NOMO-1 (cell line): ENCODE results near the gene TOE1.
"Not testable (repeated sequence)": the region's sequence is repeated elsewhere in the genome, so short reads cannot be mapped to it uniquely, and the experiment has no call there.

ENCODE experiments used
- DNase-seq, 2 experiments: peaks; one replicate each; lab custom pipeline; 2025; ENCODE audit not compliant: unreplicated experiment in 2 of 2; lab: John Stamatoyannopoulos, UW

The TOE1 gene

GRCh38 chr1:45354838-45355237 is 14.9 kb downstream of the TOE1 start:
- DNase-seq: no peak

- DNase-seq: no peak
These were observed 15.7 kb downstream of the TOE1 start for GRCh38 chr1:45355683-45356082.

GRCh38 chr1:45356186-45356585 is 16.2 kb downstream of the TOE1 start:
- DNase-seq: no peak

- DNase-seq: peak; percentile 63 to 75
These were observed 20.0 kb downstream of the TOE1 start for GRCh38 chr1:45359882-45360513.

- not testable (repeated sequence) for DNase-seq
These were observed 21.0 kb downstream of the TOE1 start for GRCh38 chr1:45360981-45361380.

GRCh38 chr1:45364294-45364693 is 24.3 kb downstream of the TOE1 start:
- DNase-seq: no peak

GRCh38 chr1:45365051-45365450 is 25.1 kb downstream of the TOE1 start:
- DNase-seq: no peak

GRCh38 chr1:45370575-45370974 is 30.6 kb downstream of the TOE1 start:
- no peak for DNase-seq

GRCh38 chr1:45373573-45373972 is 33.6 kb downstream of the TOE1 start:
- DNase-seq: no peak

GRCh38 chr1:45375104-45376090 is 35.4 kb downstream of the TOE1 start:
- no peak for DNase-seq

GRCh38 chr1:45378184-45378583 is 38.2 kb downstream of the TOE1 start:
- DNase-seq: no peak

- DNase-seq: no peak
These were observed 39.6 kb downstream of the TOE1 start for GRCh38 chr1:45379524-45379923.

- DNase-seq: no peak
These were observed 40.2 kb downstream of the TOE1 start for GRCh38 chr1:45380125-45380524.

GRCh38 chr1:45380730-45381129 is 40.8 kb downstream of the TOE1 start:
- peak in 1 of 2 experiments; percentile 18 for DNase-seq

- no peak for DNase-seq
These were observed 41.3 kb downstream of the TOE1 start for GRCh38 chr1:45381243-45381642.

- DNase-seq: no peak
These were observed 43.2 kb downstream of the TOE1 start for GRCh38 chr1:45383191-45383590.

GRCh38 chr1:45384213-45384612 is 44.2 kb downstream of the TOE1 start:
- DNase-seq: not testable (repeated sequence)

GRCh38 chr1:45385302-45385701 is 45.3 kb downstream of the TOE1 start:
- no peak for DNase-seq

GRCh38 chr1:45386219-45386618 is 46.2 kb downstream of the TOE1 start:
- DNase-seq: no peak
